Calu3 (cell line): Measurements from ENCODE around the gene EFCAB13. TPM values are rescaled to one million over a fixed set of nuclear protein-coding genes. Genes with fewer than 3 reads are reported as not detected.

Source experiments
- BruUV-seq: library from RNA; stranded (reverse); fragments of 400-500 nt; replicated peaks from 2 replicates; lab custom pipeline; 2021; lab: Mats Ljungman, UMichigan
- CTCF ChIA-PET: fragments of 300-600 bp; sonication (Branson Sonifier 250); formaldehyde crosslinking; loops from one replicate; lab custom pipeline; 2022; ENCODE audit warnings: antibody characterized with exemption; lab: Charles Lee
- DNase-seq: peaks from one replicate; pipeline ENCODE4 v3.0.0; 2022
- H3K27ac Mint-ChIP-seq: one replicate; pipeline ENCODE4 v1.8.0; 2022; ENCODE audit warnings: mixed read lengths; ENCODE audit not compliant: unreplicated experiment
- H3K27me3 Mint-ChIP-seq: one replicate; pipeline ENCODE4 v1.8.0; 2022; ENCODE audit warnings: mixed read lengths; ENCODE audit not compliant: unreplicated experiment
- H3K36me3 Mint-ChIP-seq: one replicate; pipeline ENCODE4 v1.8.0; 2022; ENCODE audit warnings: mild to moderate bottlenecking, moderate library complexity, mixed read lengths; ENCODE audit not compliant: insufficient read depth, unreplicated experiment
- H3K4me1 Mint-ChIP-seq: one replicate; pipeline ENCODE4 v1.8.0; 2022; ENCODE audit warnings: mild to moderate bottlenecking, low read depth, mixed read lengths; ENCODE audit not compliant: unreplicated experiment
- H3K4me3 Mint-ChIP-seq: one replicate; pipeline ENCODE4 v1.8.0; 2022; ENCODE audit warnings: mild to moderate bottlenecking, low read depth, moderate library complexity, mixed read lengths; ENCODE audit not compliant: unreplicated experiment
- H3K9me3 Mint-ChIP-seq: one replicate; pipeline ENCODE4 v1.8.0; 2022; ENCODE audit warnings: low read depth, mixed read lengths; ENCODE audit not compliant: unreplicated experiment
- intact Hi-C: fragments of 100-400 bp; cut with micrococcal nuclease; formaldehyde crosslinking; loops from one replicate; pipeline ENCODE4 v1.10.0; 2022; ENCODE audit not compliant: unreplicated experiment
- total RNA-seq: library from RNA; stranded (reverse); gene quantifications from 2 replicates; pipeline ENCODE4 v1.2.3, GENCODE V29; 2022
- TF ChIP-seq, protein P1 (sequence below): fragments of 200-600 bp; IDR thresholded peaks from one replicate; pipeline ENCODE4 v1.8.0; 2022; ENCODE audit warnings: antibody characterized with exemption; ENCODE audit not compliant: unreplicated experiment

EFCAB13 gene
- total RNA-seq, 1 experiment from 2014 or later, result 21.5 TPM

DNA sequence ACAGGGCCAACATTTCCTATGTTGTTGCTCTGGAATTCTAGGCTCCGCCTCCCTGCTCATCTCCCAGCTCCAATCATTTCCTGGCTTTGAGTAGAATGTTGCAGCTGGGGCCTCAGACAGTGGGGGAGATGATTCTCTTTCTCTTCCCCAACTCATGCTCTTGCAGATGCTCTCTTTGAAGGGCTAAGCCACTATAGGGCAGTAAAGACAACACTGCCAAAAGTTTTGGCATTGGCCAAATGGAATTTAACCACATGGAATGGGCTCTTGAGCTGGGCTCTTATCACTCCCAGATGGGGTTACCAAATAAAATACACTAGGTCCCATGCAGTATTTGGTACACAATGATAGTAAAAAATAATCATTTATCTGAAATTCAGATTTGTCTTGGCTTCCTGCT lies 19.6 kb upstream of the EFCAB13 start:
- Mint-ChIP-seq H3K27ac (no peak overlapping the region), H3K9me3 (no peaks in the 10 kb centered on the region), H3K27me3 (peaks cover 32% of the 10 kb centered on the region), H3K4me3 (no peak overlapping the region), H3K36me3 (peaks cover 8% of the 10 kb centered on the region), H3K4me1 (peaks cover 45% of the 10 kb centered on the region)
- no TSS peak for BruUV-seq
- TF ChIP-seq, protein P1, sequence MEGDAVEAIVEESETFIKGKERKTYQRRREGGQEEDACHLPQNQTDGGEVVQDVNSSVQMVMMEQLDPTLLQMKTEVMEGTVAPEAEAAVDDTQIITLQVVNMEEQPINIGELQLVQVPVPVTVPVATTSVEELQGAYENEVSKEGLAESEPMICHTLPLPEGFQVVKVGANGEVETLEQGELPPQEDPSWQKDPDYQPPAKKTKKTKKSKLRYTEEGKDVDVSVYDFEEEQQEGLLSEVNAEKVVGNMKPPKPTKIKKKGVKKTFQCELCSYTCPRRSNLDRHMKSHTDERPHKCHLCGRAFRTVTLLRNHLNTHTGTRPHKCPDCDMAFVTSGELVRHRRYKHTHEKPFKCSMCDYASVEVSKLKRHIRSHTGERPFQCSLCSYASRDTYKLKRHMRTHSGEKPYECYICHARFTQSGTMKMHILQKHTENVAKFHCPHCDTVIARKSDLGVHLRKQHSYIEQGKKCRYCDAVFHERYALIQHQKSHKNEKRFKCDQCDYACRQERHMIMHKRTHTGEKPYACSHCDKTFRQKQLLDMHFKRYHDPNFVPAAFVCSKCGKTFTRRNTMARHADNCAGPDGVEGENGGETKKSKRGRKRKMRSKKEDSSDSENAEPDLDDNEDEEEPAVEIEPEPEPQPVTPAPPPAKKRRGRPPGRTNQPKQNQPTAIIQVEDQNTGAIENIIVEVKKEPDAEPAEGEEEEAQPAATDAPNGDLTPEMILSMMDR, result no peak
- DNase-seq, result no peak
- intact Hi-C loops, result no loop called here
- CTCF ChIA-PET, result no interaction called here

DNA sequence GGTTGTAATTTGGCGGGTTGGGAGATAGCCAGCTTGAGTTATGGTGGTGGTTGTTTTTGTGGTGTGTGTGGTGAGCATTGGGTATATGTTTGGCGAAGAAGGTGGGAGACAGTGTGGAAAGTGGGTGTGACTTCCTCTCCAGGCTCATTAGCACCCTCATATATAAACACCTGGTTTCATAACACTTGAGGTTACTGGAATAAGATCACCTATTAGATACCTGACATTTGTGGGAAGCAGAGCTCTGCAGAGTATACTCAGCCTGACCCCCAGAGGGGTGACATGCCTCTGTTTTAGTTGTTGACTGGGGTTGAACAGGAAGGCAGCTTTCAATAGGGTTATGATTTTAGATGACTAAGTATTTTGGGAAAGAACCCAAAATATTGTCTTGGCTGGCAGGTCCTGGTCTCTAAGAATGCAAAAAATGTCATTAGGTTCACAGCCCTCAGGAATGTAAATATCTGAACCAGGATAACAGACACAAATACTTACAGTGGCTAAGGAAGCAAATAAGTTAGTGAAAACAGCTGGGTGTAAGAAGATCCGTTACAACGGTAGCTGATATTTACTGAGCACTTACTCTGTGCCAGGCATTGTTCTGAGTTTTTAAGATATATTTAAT lies 18.3 kb upstream of the EFCAB13 start:
- peak; percentile 80 for DNase-seq
- TF ChIP-seq, protein P1, result no peak
- Mint-ChIP-seq H3K36me3 (peaks cover 8% of the 10 kb centered on the region), H3K27me3 (peaks cover 28% of the 10 kb centered on the region), H3K27ac (peak overlapping the region; percentile 34), H3K4me3 (no peak overlapping the region), H3K4me1 (peaks cover 52% of the 10 kb centered on the region), H3K9me3 (no peaks in the 10 kb centered on the region)
- intact Hi-C loops, result no loop called here
- CTCF ChIA-PET, result interaction anchor here (0.6 to 1.8 kb wide), 11 partner anchors 10 to 1018 kb away, joined by 3 to 15 read pairs (median 3); partner anchors contain the start of gene ITGB3
- BruUV-seq, result no TSS peak

DNA sequence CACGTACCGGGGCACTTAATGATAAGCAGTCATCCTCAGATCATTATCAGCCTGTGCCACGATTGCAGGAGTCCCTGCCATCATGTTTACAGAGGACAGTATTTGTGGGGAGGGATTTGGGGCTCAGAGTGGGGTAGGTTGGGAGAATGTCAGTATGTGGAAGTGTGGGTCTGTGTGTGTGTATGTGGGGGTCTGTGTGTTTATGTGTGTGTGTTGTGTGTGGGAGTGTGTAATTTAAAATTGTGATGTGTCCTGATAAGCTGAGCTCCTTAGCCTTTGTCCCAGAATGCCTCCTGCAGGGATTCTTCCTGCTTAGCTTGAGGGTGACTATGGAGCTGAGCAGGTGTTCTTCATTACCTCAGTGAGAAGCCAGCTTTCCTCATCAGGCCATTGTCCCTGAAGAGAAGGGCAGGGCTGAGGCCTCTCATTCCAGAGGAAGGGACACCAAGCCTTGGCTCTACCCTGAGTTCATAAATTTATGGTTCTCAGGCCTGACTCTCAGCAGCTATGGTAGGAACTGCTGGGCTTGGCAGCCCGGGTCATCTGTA lies 13.5 kb upstream of the EFCAB13 start:
- BruUV-seq, result no TSS peak
- no peak for DNase-seq
- H3K4me3 Mint-ChIP-seq, result no peak overlapping the region
- CTCF ChIA-PET, result interaction anchor here (1.1 kb wide), 1 partner anchor 70 kb away, joined by 3 read pairs; no protein-coding TSS in a partner anchor
- peaks cover 3% of the 10 kb centered on the region for H3K36me3 Mint-ChIP-seq
- H3K27me3 Mint-ChIP-seq, result no peaks in the 10 kb centered on the region
- TF ChIP-seq, protein P1, result no peak
- peaks cover 39% of the 10 kb centered on the region for H3K4me1 Mint-ChIP-seq
- intact Hi-C loops, result no loop called here
- H3K9me3 Mint-ChIP-seq, result no peaks in the 10 kb centered on the region
- no peak overlapping the region for H3K27ac Mint-ChIP-seq

DNA sequence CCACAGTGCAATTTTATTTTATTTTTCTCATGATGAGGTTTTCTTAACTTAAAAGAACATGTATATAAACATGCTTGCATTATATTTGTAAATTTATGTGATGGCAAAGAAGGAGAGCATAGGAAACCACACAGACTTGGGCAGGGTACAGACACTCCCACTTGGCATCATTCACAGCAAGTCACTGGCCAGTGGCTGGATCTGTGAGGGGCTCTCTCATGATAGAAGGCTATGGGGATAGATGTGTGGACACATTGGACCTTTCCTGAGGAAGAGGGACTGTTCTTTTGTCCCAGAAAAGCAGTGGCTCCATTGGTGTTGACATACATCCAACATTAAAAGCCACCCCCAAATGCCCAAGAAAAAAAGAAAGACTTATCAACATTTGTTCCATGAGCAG lies 12.3 kb upstream of the EFCAB13 start:
- Mint-ChIP-seq H3K27me3 (no peaks in the 10 kb centered on the region), H3K4me3 (no peak overlapping the region), H3K9me3 (no peaks in the 10 kb centered on the region), H3K27ac (no peak overlapping the region), H3K4me1 (peaks cover 39% of the 10 kb centered on the region), H3K36me3 (no peaks in the 10 kb centered on the region)
- intact Hi-C loops, result no loop called here
- TF ChIP-seq, protein P1, result no peak
- no peak for DNase-seq
- CTCF ChIA-PET, result no interaction called here
- no TSS peak for BruUV-seq
